K562 (cell line): ENCODE measurements around the gene COMTD1. TPM values are rescaled to one million over a fixed set of nuclear protein-coding genes. Genes with fewer than 3 reads are reported as not detected.

Experiments
- ATAC-seq: fragments of 200-7000 bp; cut with Tn5 transposase; 3 replicates; pipeline ENCODE4 v1.9.1; 2020; ENCODE audit warnings: moderate library complexity
- BruUV-seq: library from RNA; stranded (reverse); fragments of 400-500 nt; replicated peaks from 2 replicates; lab custom pipeline; 2021; lab: Mats Ljungman, UMichigan
- CTCF ChIA-PET: fragments of 300-600 bp; formaldehyde crosslinking; extraction: SDS; loops from one replicate; lab custom pipeline; 2021; ENCODE audit warnings: low intra/inter-chr PET ratio; lab: Yijun Ruan, JAX
- POLR2A ChIA-PET: fragments of 300-600, 350-650 bp; sonication (Branson Sonifier 250); formaldehyde crosslinking; extraction: SDS; loops from one replicate; lab custom pipeline; 2021; ENCODE audit warnings: antibody characterized with exemption, inconsistent platforms; lab: Yijun Ruan, JAX
- DNase-seq, 4 experiments: peaks; one replicate each; pipeline versions ENCODE4 v3.0.0 to v3.0.0-alpha.2; 2011 to 2018; ENCODE audit warnings: low spot score in 3 of 4, mixed read lengths in 3 of 4; ENCODE audit errors: extremely low read depth in 1 of 4
- FAIRE-seq: peaks from 2 replicates; lab custom pipeline; 2011; peaks lifted over from hg19 to GRCh38; lab: Jason Lieb, UNC
- H2AFZ ChIP-seq: 2 replicates; pipeline ENCODE4 v1.6.0; 2011; ENCODE audit warnings: low read depth, low read length, control low read depth, inconsistent platforms
- H3K27ac ChIP-seq: fragments of 200-600 bp; 3 replicates; pipeline ENCODE4 v1.8.0; 2011; ENCODE audit warnings: low read depth, mild to moderate bottlenecking, control low read depth, inconsistent platforms, low read length, moderate library complexity, mixed read lengths; ENCODE audit errors: extremely low read depth
- H3K27me3 ChIP-seq, 2 experiments: fragments of 300-600 bp in 1 of 2; 2 replicates in 1 of 2; 3 replicates in 1 of 2; pipeline versions ENCODE4 v1.6.0 to v1.8.0; 2011; ENCODE audit warnings: inconsistent platforms in 2 of 2, low read length in 2 of 2, mild to moderate bottlenecking in 1 of 2, mixed read lengths in 1 of 2, moderate library complexity in 1 of 2; ENCODE audit not compliant: control insufficient read depth in 2 of 2, insufficient read depth in 2 of 2
- H3K36me3 ChIP-seq: fragments of 300-600 bp; 3 replicates; pipeline ENCODE4 v1.8.0; 2011; ENCODE audit warnings: mild to moderate bottlenecking, low read length, inconsistent platforms; ENCODE audit not compliant: control insufficient read depth, insufficient read depth
- H3K4me1 ChIP-seq, 2 experiments: fragments of 200-600 bp in 1 of 2; replicated peaks in 1 of 2; 2 replicates in 1 of 2; 3 replicates in 1 of 2; pipeline versions ENCODE4 v1.5.1 to v1.8.0; 2011; ENCODE audit warnings: inconsistent platforms in 2 of 2, low read length in 2 of 2, mild to moderate bottlenecking in 1 of 2, mixed read lengths in 1 of 2, moderate library complexity in 1 of 2; ENCODE audit not compliant: control insufficient read depth in 2 of 2, insufficient read depth in 2 of 2
- H3K4me2 ChIP-seq: 2 replicates; pipeline ENCODE4 v1.6.1; 2011; ENCODE audit warnings: low read length, control low read depth, inconsistent platforms, mixed read lengths; ENCODE audit not compliant: insufficient read depth
- H3K4me3 ChIP-seq: fragments of 200-600 bp; sonication (generic), shearing (Covaris generic); 2 replicates; pipeline ENCODE4 v1.5.1; 2016; ENCODE audit warnings: control low read depth, inconsistent platforms
- H3K79me2 ChIP-seq: fragments of 200-600 bp; 3 replicates; pipeline ENCODE4 v1.8.0; 2011; ENCODE audit warnings: low read length, inconsistent platforms; ENCODE audit not compliant: control insufficient read depth, insufficient read depth
- H3K9ac ChIP-seq, 2 experiments: 2 replicates each; pipeline versions ENCODE4 v1.6.0 to v1.6.1; 2011; ENCODE audit warnings: low read depth in 2 of 2, low read length in 2 of 2, control low read depth in 1 of 2, inconsistent platforms in 1 of 2, mild to moderate bottlenecking in 1 of 2, mixed read lengths in 1 of 2; ENCODE audit not compliant: insufficient read depth in 1 of 2
- H3K9me1 ChIP-seq: one replicate; pipeline ENCODE4 v1.6.0; 2011; ENCODE audit warnings: inconsistent platforms, mild to moderate bottlenecking, low read length, moderate library complexity; ENCODE audit not compliant: control insufficient read depth, insufficient read depth
- H3K9me3 ChIP-seq: replicated peaks from 2 replicates; pipeline ENCODE4 v1.5.1; 2011; ENCODE audit warnings: low read depth, low read length, inconsistent platforms; ENCODE audit not compliant: control insufficient read depth, insufficient read depth
- H4K20me1 ChIP-seq: replicated peaks from 2 replicates; pipeline ENCODE4 v1.6.1; 2011; ENCODE audit warnings: low read length, inconsistent platforms, mixed read lengths; ENCODE audit not compliant: control insufficient read depth, insufficient read depth
- DNMT1 ChIP-seq: fragments of 450-650 bp; IDR thresholded peaks from 2 replicates; pipeline ENCODE4 v1.6.1; 2016; ENCODE audit warnings: antibody characterized with exemption, mild to moderate bottlenecking
- ESRRA ChIP-seq: fragments of 450-650 bp; IDR thresholded peaks from 2 replicates; pipeline ENCODE4 v1.6.1; 2014; ENCODE audit warnings: low read depth, mild to moderate bottlenecking, moderate library complexity, borderline replicate concordance
- ETV5 ChIP-seq: sonication (generic); formaldehyde crosslinking; IDR thresholded peaks from 2 replicates; pipeline ENCODE4 v1.4.0; 2020; ENCODE audit warnings: low read depth, mild to moderate bottlenecking, missing genetic modification reagents
- FOXK1 ChIP-seq: sonication (generic); formaldehyde crosslinking; IDR thresholded peaks from 2 replicates; pipeline ENCODE4 v1.8.0; 2022; ENCODE audit warnings: missing genetic modification reagents, mild to moderate bottlenecking, borderline replicate concordance
- HIVEP1 ChIP-seq: fragments of 250-450 bp; sonication (Bioruptor Pico); IDR thresholded peaks from 2 replicates; pipeline ENCODE4 v1.4.0; 2020; ENCODE audit warnings: mild to moderate bottlenecking
- LEF1 ChIP-seq: fragments of 450-650 bp; IDR thresholded peaks from 2 replicates; pipeline ENCODE4 v1.6.1; 2016; ENCODE audit warnings: mild to moderate bottlenecking
- MCM7 ChIP-seq, 2 experiments: fragments of 450-650 bp; IDR thresholded peaks; 2 replicates each; pipeline ENCODE4 v1.6.1; 2016 to 2018
- MTA1 ChIP-seq: fragments of 450-650 bp; IDR thresholded peaks from 2 replicates; pipeline ENCODE4 v1.6.1; 2017; ENCODE audit warnings: borderline replicate concordance
- NCOA4 ChIP-seq: fragments of 450-650 bp; IDR thresholded peaks from 2 replicates; pipeline ENCODE4 v1.6.1; 2018; ENCODE audit warnings: mild to moderate bottlenecking; ENCODE audit not compliant: partially characterized antibody
- NR1H2 ChIP-seq: sonication (generic); formaldehyde crosslinking; IDR thresholded peaks from 2 replicates; pipeline ENCODE4 v1.4.0; 2020; ENCODE audit warnings: mild to moderate bottlenecking, missing genetic modification reagents
- OTX1 ChIP-seq: fragments of 450-650 bp; formaldehyde crosslinking; IDR thresholded peaks from 2 replicates; pipeline ENCODE4 v1.4.0; 2022; ENCODE audit warnings: mild to moderate bottlenecking
- PHB ChIP-seq: fragments of 250-450 bp; sonication (Bioruptor Pico); IDR thresholded peaks from 2 replicates; pipeline ENCODE4 v1.5.0; 2021
- PRMT5 ChIP-seq: sonication (generic); formaldehyde crosslinking; IDR thresholded peaks from 2 replicates; pipeline ENCODE4 v1.5.0; 2020; ENCODE audit warnings: missing genetic modification reagents
- RBM15 ChIP-seq: fragments of 200-400 bp; formaldehyde crosslinking; IDR thresholded peaks from 2 replicates; pipeline ENCODE4 v1.6.1; 2018; ENCODE audit warnings: mild to moderate bottlenecking, low read length, moderate library complexity; ENCODE audit not compliant: insufficient read depth
- RBM34 ChIP-seq: fragments of 200-400 bp; formaldehyde crosslinking; IDR thresholded peaks from 2 replicates; pipeline ENCODE4 v1.6.1; 2018; ENCODE audit warnings: low read length, borderline replicate concordance; ENCODE audit not compliant: insufficient read depth
- SAFB2 ChIP-seq: fragments of 200-400 bp; formaldehyde crosslinking; IDR thresholded peaks from 2 replicates; pipeline ENCODE4 v1.6.1; 2018; ENCODE audit warnings: borderline replicate concordance, low read length, low read depth, moderate library complexity; ENCODE audit not compliant: severe bottlenecking
- STAG1 ChIP-seq: sonication (generic); formaldehyde crosslinking; IDR thresholded peaks from 2 replicates; pipeline ENCODE4 v1.5.0; 2020; ENCODE audit warnings: missing genetic modification reagents, borderline replicate concordance
- TRIM24 ChIP-seq, 2 experiments: fragments of 450-650 bp; IDR thresholded peaks; 2 replicates each; pipeline ENCODE4 v1.6.1; 2016
- YBX1 ChIP-seq: fragments of 450-650 bp; IDR thresholded peaks from 2 replicates; pipeline ENCODE4 v1.7.1; 2016; ENCODE audit warnings: mild to moderate bottlenecking
- ZC3H4 ChIP-seq: sonication (generic); formaldehyde crosslinking; IDR thresholded peaks from 2 replicates; pipeline ENCODE4 v1.9.0; 2021; ENCODE audit warnings: missing genetic modification reagents, borderline replicate concordance
- ZMIZ1 ChIP-seq, 2 experiments: fragments of 150-350 bp in 1 of 2; IDR thresholded peaks; 2 replicates each; pipeline ENCODE4 v1.6.1; 2012 to 2016; ENCODE audit warnings: low read depth in 2 of 2, low read length in 2 of 2, mild to moderate bottlenecking in 1 of 2, moderate library complexity in 1 of 2
- ZNF217 ChIP-seq: sonication (generic); formaldehyde crosslinking; IDR thresholded peaks from 2 replicates; pipeline ENCODE4 v1.8.0; 2022; ENCODE audit warnings: mild to moderate bottlenecking, missing genetic modification reagents
- WGBS: fragments of 100-300 bp; shearing (Covaris generic); methylation state at CpG from one replicate; pipeline ENCODE4 v1.1.6; 2016; ENCODE audit warnings: low coverage, mixed read lengths; ENCODE audit not compliant: insufficient coverage; ENCODE audit errors: missing lambda C conversion rate; 5-methylcytosine and 5-hydroxymethylcytosine counted together
- in situ Hi-C: fragments of 300-500 bp; cut with MboI; formaldehyde crosslinking; loops from 4 replicates; pipeline ENCODE4 v1.15.0; 2018; ENCODE audit warnings: inconsistent platforms, mixed read lengths
- intact Hi-C: fragments of 100-400 bp; cut with micrococcal nuclease; formaldehyde crosslinking; loops from 2 replicates; pipeline ENCODE4 v1.14.2; 2022
- polyA plus RNA-seq, 8 experiments: library from polyadenylated mRNA; depleted of rRNA in 4 of 8; stranded (reverse) in 5 of 8; unstranded in 3 of 8; fragments of >200 nt; fragmentation: Nextera tagmentation in 2 of 8; fragmentation: Illumina TruSeq in 1 of 8; extraction: Ambion mirVana in 2 of 8; extraction: Trizol in 1 of 8; gene quantifications; 2 replicates each; pipeline versions ENCODE4 v1.2.1 to v1.2.3, GENCODE V29; 2011 to 2014; ENCODE audit warnings: inconsistent platforms in 1 of 8, missing spikeins in 1 of 8
- total RNA-seq, 7 experiments: library from RNA; depleted of rRNA in 6 of 7; stranded (reverse); fragments of >200 nt in 6 of 7; fragmentation: Illumina TruSeq in 2 of 7; extraction: Trizol in 2 of 7; gene quantifications; 2 replicates each; pipeline versions ENCODE4 v1.2.1 to v1.2.3, GENCODE V29; 2011 to 2021; ENCODE audit warnings: low replicate concordance in 1 of 7

COMTD1 gene
- total and polyA plus RNA-seq, 9 of the 15 experiments (the other 6 are each of a cell fraction or from before 2014, with no cell fraction given) = 0.41 to 112 (median 13.7) TPM

GRCh38 chr10:75234017-75234682 lies 1.6 kb downstream of the COMTD1 start:
- H3K27me3 ChIP-seq = no peaks in the 10 kb centered on the region
- BruUV-seq = no TSS peak
- peaks cover 41% of the 10 kb centered on the region for H3K79me2 ChIP-seq
- in situ Hi-C loops (loop anchor here (10.0 kb wide), 1 partner anchor 989 kb away; no protein-coding TSS in a partner anchor), intact Hi-C loops (loop anchor here (1.0 to 10.0 kb wide), 5 partner anchors 46 to 967 kb away; partner anchors contain the start of genes KAT6B and SAMD8)
- peak overlapping the region; percentile 86 for H3K4me2 ChIP-seq
- 0 out of 2 replicates have a peak, but pooled peaks cover 2% of the 10 kb centered on the region for H4K20me1 ChIP-seq
- peaks cover 14 to 42% of the 10 kb centered on the region in 2 experiments for H3K4me1 ChIP-seq
- peak overlapping the region; percentile 57 for H3K4me3 ChIP-seq
- H3K36me3 ChIP-seq = peaks cover 45% of the 10 kb centered on the region
- H3K27ac ChIP-seq = peak overlapping the region; percentile 91
- peak overlapping the region; percentile 86 to 98 for H3K9ac ChIP-seq
- FAIRE-seq = peak; percentile 77
- H3K9me3 ChIP-seq = no peaks in the 10 kb centered on the region
- ATAC-seq = peak; percentile 85
- WGBS = under 1% methylated on average over 42 of the region's 48 CpGs
- DNase-seq = peak; percentile 98 to 100 (median 99)
- CTCF ChIA-PET = interaction anchor here (0.6 to 4.2 kb wide), 9 partner anchors 43 to 1000 kb away, joined by 3 to 53 read pairs (median 4); no protein-coding TSS in a partner anchor
- H2AFZ ChIP-seq = peak overlapping the region; percentile 95
- POLR2A ChIA-PET = interaction anchor here (0.5 to 4.8 kb wide), 21 partner anchors 8 to 1121 kb away, joined by 3 to 28 read pairs (median 4); partner anchors contain the start of gene VDAC2
- no peaks in the 10 kb centered on the region for H3K9me1 ChIP-seq
- no peak for TF ChIP-seq ZNF217
- no peak for TF ChIP-seq STAG1 (CRISPR knock-in tag)
- no peak for TF ChIP-seq HIVEP1 (CRISPR knock-in tag)
- TF ChIP-seq TRIM24 (IDR thresholded peaks at IDR 0.05) = no peak
- no peak for TF ChIP-seq RBM34
- TF ChIP-seq ESRRA = no peak; the same call in 1 of the 2 replicates
- TF ChIP-seq OTX1 (CRISPR knock-in tag) = no peak
- TF ChIP-seq ZC3H4 (CRISPR knock-in tag) = no peak
- TF ChIP-seq ZMIZ1 (IDR thresholded peaks at IDR 0.05; ENCODE audit: low read depth in 2 of 2, low read length in 2 of 2) = no peak
- TF ChIP-seq FOXK1 (CRISPR knock-in tag) = no peak
- TF ChIP-seq ETV5 (CRISPR knock-in tag) = no peak
- no peak for TF ChIP-seq PHB (CRISPR knock-in tag)
- TF ChIP-seq LEF1 = no peak
- no peak for TF ChIP-seq PRMT5 (CRISPR knock-in tag)
- no peak for TF ChIP-seq YBX1
- no peak for TF ChIP-seq MTA1
- no peak for TF ChIP-seq DNMT1
- TF ChIP-seq SAFB2 = no peak
- TF ChIP-seq RBM15 = no peak
- no peak for TF ChIP-seq NCOA4
- no peak for TF ChIP-seq NR1H2 (CRISPR knock-in tag)
- TF ChIP-seq MCM7 (IDR thresholded peaks at IDR 0.05) = no peak
